ENCODE data around the gene MARCHF6.

Gene MARCHF6

GRCh38 chr5:10334831-10335230 is 18.7 kb upstream of the MARCHF6 start:
- H3K27me3 ChIP-seq: peaks cover 59% of the 10 kb centered on the region
- H3K4me3 ChIP-seq (ENCODE audit: low read depth in 1 of 2, low read length in 1 of 2): no peak overlapping the region
- no peak for TF ChIP-seq CTCF (IDR thresholded peaks at IDR 0.05)
- peaks cover 9 to 12% of the 10 kb centered on the region in 2 experiments for H3K4me1 ChIP-seq (ENCODE audit: control insufficient read depth in 1 of 2, insufficient read depth in 1 of 2, low read depth in 1 of 2, low read length in 1 of 2)
- no peaks in the 10 kb centered on the region for H3K36me3 ChIP-seq
- H3K27ac ChIP-seq: no peak overlapping the region
- H3K9me3 ChIP-seq: no peaks in the 10 kb centered on the region

- H3K9me3 ChIP-seq: no peaks in the 10 kb centered on the region
- H3K27ac ChIP-seq: no peak overlapping the region
- no peak for TF ChIP-seq CTCF (IDR thresholded peaks at IDR 0.05)
- peaks cover 49% of the 10 kb centered on the region for H3K27me3 ChIP-seq
- H3K4me3 ChIP-seq (ENCODE audit: low read depth in 1 of 2, low read length in 1 of 2): no peak overlapping the region
- H3K36me3 ChIP-seq: no peaks in the 10 kb centered on the region
- H3K4me1 ChIP-seq (ENCODE audit: control insufficient read depth in 1 of 2, insufficient read depth in 1 of 2, low read depth in 1 of 2, low read length in 1 of 2): peaks cover 9 to 12% of the 10 kb centered on the region in 2 experiments
These were observed 17.6 kb upstream of the MARCHF6 start for GRCh38 chr5:10335711-10336470.

GRCh38 chr5:10337107-10337506 is 16.4 kb upstream of the MARCHF6 start:
- TF ChIP-seq CTCF (IDR thresholded peaks at IDR 0.05): no peak
- Histone ChIP-seq H3K4me3 (ENCODE audit: low read depth in 1 of 2, low read length in 1 of 2) (no peak overlapping the region), H3K27ac (no peak overlapping the region), H3K4me1 (ENCODE audit: control insufficient read depth in 1 of 2, insufficient read depth in 1 of 2, low read depth in 1 of 2, low read length in 1 of 2) (peaks cover 9 to 12% of the 10 kb centered on the region in 2 experiments), H3K27me3 (peaks cover 37% of the 10 kb centered on the region), H3K9me3 (no peaks in the 10 kb centered on the region), H3K36me3 (no peaks in the 10 kb centered on the region)

- TF ChIP-seq CTCF (IDR thresholded peaks at IDR 0.05): no peak
- no peaks in the 10 kb centered on the region for H3K36me3 ChIP-seq
- no peak overlapping the region for H3K4me3 ChIP-seq (ENCODE audit: low read depth in 1 of 2, low read length in 1 of 2)
- H3K9me3 ChIP-seq: no peaks in the 10 kb centered on the region
- peaks cover 8 to 9% of the 10 kb centered on the region in 2 experiments for H3K4me1 ChIP-seq (ENCODE audit: control insufficient read depth in 1 of 2, insufficient read depth in 1 of 2, low read depth in 1 of 2, low read length in 1 of 2)
- H3K27me3 ChIP-seq: peaks cover 28% of the 10 kb centered on the region
- H3K27ac ChIP-seq: no peak overlapping the region
These were observed 15.5 kb upstream of the MARCHF6 start for GRCh38 chr5:10337986-10338385.

GRCh38 chr5:10338686-10339057 is 14.8 kb upstream of the MARCHF6 start:
- Histone ChIP-seq H3K36me3 (no peaks in the 10 kb centered on the region), H3K27ac (no peak overlapping the region), H3K4me1 (ENCODE audit: control insufficient read depth in 1 of 2, insufficient read depth in 1 of 2, low read depth in 1 of 2, low read length in 1 of 2) (peaks cover 2% of the 10 kb centered on the region in 2 experiments), H3K4me3 (ENCODE audit: low read depth in 1 of 2, low read length in 1 of 2) (no peak overlapping the region), H3K27me3 (peaks cover 22% of the 10 kb centered on the region), H3K9me3 (no peaks in the 10 kb centered on the region)
- no peak for TF ChIP-seq CTCF (IDR thresholded peaks at IDR 0.05)

All from neutrophil (primary cell).